Measurements from ENCODE around the gene ROM1.

ROM1 gene

GRCh38 chr11:62603776-62604299, 9.2 kb upstream of the ROM1 start:
- no peak for DNase-seq (ENCODE audit: low read depth)
- H3K4me3 ChIP-seq (ENCODE audit: low read depth, low read length) = no peak overlapping the region
- no peak for TF ChIP-seq CTCF (IDR thresholded peaks at IDR 0.05; ENCODE audit: low read depth, low read length, missing control alignments)

- H3K4me3 ChIP-seq (ENCODE audit: low read depth, low read length) = no peak overlapping the region
- no peak for TF ChIP-seq CTCF (IDR thresholded peaks at IDR 0.05; ENCODE audit: low read depth, low read length, missing control alignments)
- DNase-seq (ENCODE audit: low read depth) = no peak
These were observed 8.5 kb upstream of the ROM1 start for GRCh38 chr11:62604460-62605120.

- DNase-seq (ENCODE audit: low read depth) = no peak
- TF ChIP-seq CTCF (IDR thresholded peaks at IDR 0.05; ENCODE audit: low read depth, low read length, missing control alignments) = no peak
- no peak overlapping the region for H3K4me3 ChIP-seq (ENCODE audit: low read depth, low read length)
These were observed 7.6 kb upstream of the ROM1 start for GRCh38 chr11:62605467-62605866.

- no peak overlapping the region for H3K4me3 ChIP-seq (ENCODE audit: low read depth, low read length)
- DNase-seq (ENCODE audit: low read depth) = no peak
- TF ChIP-seq CTCF (IDR thresholded peaks at IDR 0.05; ENCODE audit: low read depth, low read length, missing control alignments) = no peak
These were observed 7.2 kb upstream of the ROM1 start for GRCh38 chr11:62605902-62606301.

GRCh38 chr11:62607714-62608113, 5.3 kb upstream of the ROM1 start:
- H3K4me3 ChIP-seq (ENCODE audit: low read depth, low read length) = no peak overlapping the region
- no peak for DNase-seq (ENCODE audit: low read depth)
- TF ChIP-seq CTCF (IDR thresholded peaks at IDR 0.05; ENCODE audit: low read depth, low read length, missing control alignments) = no peak

- no peak overlapping the region for H3K4me3 ChIP-seq (ENCODE audit: low read depth, low read length)
- TF ChIP-seq CTCF (IDR thresholded peaks at IDR 0.05; ENCODE audit: low read depth, low read length, missing control alignments) = no peak
- DNase-seq (ENCODE audit: low read depth) = no peak
These were observed 4.3 kb upstream of the ROM1 start for GRCh38 chr11:62608776-62609175.

- no peak for TF ChIP-seq CTCF (IDR thresholded peaks at IDR 0.05; ENCODE audit: low read depth, low read length, missing control alignments)
- no peak for DNase-seq (ENCODE audit: low read depth)
- H3K4me3 ChIP-seq (ENCODE audit: low read depth, low read length) = no peak overlapping the region
These were observed 2.7 kb upstream of the ROM1 start for GRCh38 chr11:62610403-62610802.

Measured in GM12864 (cell line).